Ovary (tissue), 9 donors: Measurements from ENCODE around the gene ZNF207. TPM values are rescaled to one million over a fixed set of nuclear protein-coding genes. Genes with fewer than 3 reads are reported as not detected.
A peak's percentile ranks its signal among the peaks of the same experiment; 100 is the strongest.

Experiments used
- DNase-seq, 5 donors: peaks; one replicate each; pipeline ENCODE4 v3.0.0-alpha.2; 2019 to 2020
- H3K27ac ChIP-seq, 2 donors: fragments of 200-600 bp; one replicate each; pipeline versions ENCODE4 v1.5.1 to v1.8.0; 2019 to 2022
- H3K27me3 ChIP-seq: fragments of 200-600 bp; one replicate; pipeline ENCODE4 v1.8.0; 2022
- H3K36me3 ChIP-seq: fragments of 200-600 bp; sonication (generic); one replicate; pipeline ENCODE4 v1.5.1; 2019
- H3K4me1 ChIP-seq: one replicate; pipeline ENCODE4 v1.8.1; 2013; ENCODE audit warnings: mild to moderate bottlenecking, moderate library complexity; ENCODE audit not compliant: insufficient read depth
- H3K4me3 ChIP-seq: fragments of 200-600 bp; sonication (generic); one replicate; pipeline ENCODE4 v1.5.1; 2017
- H3K9me3 ChIP-seq, 2 donors: fragments of 200-600 bp in 1 of 2; sonication (generic) in 1 of 2; one replicate each; pipeline versions ENCODE4 v1.5.1 to v1.8.1; 2013 to 2019; ENCODE audit warnings: mild to moderate bottlenecking in 1 of 2, moderate library complexity in 1 of 2
- EP300 ChIP-seq: sonication (generic); formaldehyde crosslinking; IDR thresholded peaks from one replicate; pipeline ENCODE4 v1.6.1; 2017; ENCODE audit warnings: antibody characterized with exemption
- POLR2A ChIP-seq: fragments of 450-650 bp; IDR thresholded peaks from one replicate; pipeline ENCODE4 v1.6.1; 2017; ENCODE audit warnings: antibody characterized with exemption, mild to moderate bottlenecking, moderate library complexity
- WGBS, 3 donors: extraction: QIAGEN DNeasy Blood & Tissue Kit in 1 of 3; methylation state at CpG; one replicate each; pipeline versions ENCODE4 v1.1.5 to v1.1.7; 2013 to 2017; 5-methylcytosine and 5-hydroxymethylcytosine counted together
- intact Hi-C, 4 donors: fragments of 100-400 bp; cut with DNase I; formaldehyde crosslinking; loops; one replicate each; pipeline versions ENCODE4 v1.11.0 to v1.15.1; 2022 to 2023
- polyA plus RNA-seq, 2 donors: library from polyadenylated mRNA; stranded (reverse); fragments of 200-250 nt in 1 of 2; fragments of 350-450 nt in 1 of 2; fragmentation: Illumina TruSeq in 1 of 2; extraction: RNeasy Lipid Tissue Mini Kit (QIAGEN cat#74804) in 1 of 2; gene quantifications; one replicate each; pipeline ENCODE4 v1.2.3, GENCODE V29; 2013 to 2014
- total RNA-seq, 7 donors: library from RNA; depleted of rRNA in 2 of 7; stranded (reverse); fragments of >200 nt in 2 of 7; fragmentation: NEBNext Ultra II Directional in 3 of 7; extraction: Animal tissue kit (Norgen Biotek cat#: 25700) in 3 of 7; gene quantifications; one replicate each; pipeline versions ENCODE4 v1.1.0 to v1.2.4, GENCODE V29; 2016 to 2023
- TF ChIP-seq, protein P1 (sequence below), 3 donors: fragments of 450-650 bp in 2 of 3; fragments of 200-600 bp in 1 of 3; IDR thresholded peaks; one replicate each; pipeline versions ENCODE4 v1.5.1 to v1.8.0; 2016 to 2022; ENCODE audit warnings: antibody characterized with exemption in 3 of 3, mild to moderate bottlenecking in 1 of 3
- donor health status: DM: no; HTN: no; CAD: no; lungs with moderate emphysema.
- donor health status: DM: no; HTN: no; CAD: no.
- donor health status: Bipolar disorder and iron deficiency.
- donor health status: DM: yes; HTN: yes; CAD: no.
- donor health status: DM: no; HTN: no; CAD: no.
- donor health status: DM: yes; HTN: yes; CAD: no.

The ZNF207 gene
- total and polyA plus RNA-seq, 9 donors = 67.0 to 157 (median 136) TPM

DNA sequence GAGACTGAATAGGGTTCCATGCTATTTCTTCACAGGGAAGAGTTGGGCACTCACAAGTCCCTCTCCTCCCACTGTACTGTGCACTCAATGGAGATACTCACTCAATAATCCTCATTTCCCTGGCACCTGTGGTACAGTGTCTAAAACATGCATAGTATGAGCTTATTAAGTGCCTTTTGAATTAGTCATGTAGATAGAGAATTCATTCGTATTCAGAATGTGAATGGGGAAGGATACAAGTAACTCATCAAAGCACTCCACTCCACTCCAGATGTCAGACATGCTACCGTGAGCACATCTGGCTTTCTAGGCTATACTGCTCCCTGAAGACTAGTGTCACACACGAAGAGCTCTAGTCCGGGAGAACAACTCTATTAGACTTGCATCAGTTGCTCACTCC is 14.3 kb upstream of the ZNF207 start:
- 61 to 71% (median 69%) methylated on average over 4 of the region's 4 CpGs for WGBS, 3 donors
- TF ChIP-seq POLR2A (no peak), EP300 (no peak)
- TF ChIP-seq, protein P1, sequence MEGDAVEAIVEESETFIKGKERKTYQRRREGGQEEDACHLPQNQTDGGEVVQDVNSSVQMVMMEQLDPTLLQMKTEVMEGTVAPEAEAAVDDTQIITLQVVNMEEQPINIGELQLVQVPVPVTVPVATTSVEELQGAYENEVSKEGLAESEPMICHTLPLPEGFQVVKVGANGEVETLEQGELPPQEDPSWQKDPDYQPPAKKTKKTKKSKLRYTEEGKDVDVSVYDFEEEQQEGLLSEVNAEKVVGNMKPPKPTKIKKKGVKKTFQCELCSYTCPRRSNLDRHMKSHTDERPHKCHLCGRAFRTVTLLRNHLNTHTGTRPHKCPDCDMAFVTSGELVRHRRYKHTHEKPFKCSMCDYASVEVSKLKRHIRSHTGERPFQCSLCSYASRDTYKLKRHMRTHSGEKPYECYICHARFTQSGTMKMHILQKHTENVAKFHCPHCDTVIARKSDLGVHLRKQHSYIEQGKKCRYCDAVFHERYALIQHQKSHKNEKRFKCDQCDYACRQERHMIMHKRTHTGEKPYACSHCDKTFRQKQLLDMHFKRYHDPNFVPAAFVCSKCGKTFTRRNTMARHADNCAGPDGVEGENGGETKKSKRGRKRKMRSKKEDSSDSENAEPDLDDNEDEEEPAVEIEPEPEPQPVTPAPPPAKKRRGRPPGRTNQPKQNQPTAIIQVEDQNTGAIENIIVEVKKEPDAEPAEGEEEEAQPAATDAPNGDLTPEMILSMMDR (IDR thresholded peaks at IDR 0.05) = no peak
- H3K36me3 ChIP-seq = no peaks in the 10 kb centered on the region
- H3K27me3 ChIP-seq = no peaks in the 10 kb centered on the region
- no peak overlapping the region for H3K27ac ChIP-seq
- intact Hi-C loops = no loop called here
- no peaks in the 10 kb centered on the region for H3K4me1 ChIP-seq
- DNase-seq = no peak
- no peak overlapping the region for H3K4me3 ChIP-seq
- no peaks in the 10 kb centered on the region for H3K9me3 ChIP-seq

DNA sequence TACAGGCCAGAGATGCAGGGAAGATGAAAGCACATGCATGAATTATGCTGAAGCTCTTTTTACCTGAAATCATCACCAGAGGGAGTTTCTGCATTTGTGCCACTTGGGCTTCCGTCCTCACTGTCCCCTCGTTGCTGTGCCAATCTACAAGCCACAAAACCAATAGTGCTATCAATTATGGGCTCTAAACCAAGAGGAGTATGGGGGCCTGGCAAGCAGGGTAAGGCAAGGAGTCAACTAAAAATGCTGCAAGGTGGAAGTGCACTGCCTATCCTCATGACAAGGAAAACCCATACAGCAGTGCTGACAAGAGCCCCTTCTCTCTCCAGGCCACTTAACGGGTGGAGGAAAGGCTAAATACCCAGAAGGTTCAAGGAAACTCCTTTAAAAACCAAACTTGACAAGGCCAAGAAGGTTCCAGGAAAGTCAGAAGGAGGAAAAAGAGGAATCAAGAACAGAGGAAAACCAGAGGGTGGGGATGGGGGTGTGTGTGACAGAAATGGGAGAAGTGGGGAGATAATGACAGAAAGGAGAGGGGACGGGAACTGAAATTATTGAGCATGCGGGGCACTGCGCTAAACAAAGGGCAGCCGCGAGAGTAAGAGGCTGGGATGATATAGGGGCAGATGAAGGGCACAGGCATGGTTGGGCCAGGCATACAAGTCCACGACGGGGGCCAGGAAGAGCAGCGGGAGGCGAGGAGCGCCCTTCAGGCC is 8.7 kb upstream of the ZNF207 start:
- Histone ChIP-seq H3K4me1 (peaks cover 3% of the 10 kb centered on the region), H3K4me3 (peak overlapping the region; percentile 72), H3K36me3 (no peaks in the 10 kb centered on the region), H3K9me3 (no peaks in the 10 kb centered on the region), H3K27me3 (no peaks in the 10 kb centered on the region), H3K27ac (peak overlapping the region; percentile 79 to 82)
- 4 to 5% (median 5%) methylated on average over 13 of the region's 13 CpGs for WGBS, 3 donors
- TF ChIP-seq POLR2A = no peak
- no peak for TF ChIP-seq EP300
- TF ChIP-seq, protein P1 (IDR thresholded peaks at IDR 0.05) = no peak
- intact Hi-C loops = no loop called here
- DNase-seq = no peak

DNA sequence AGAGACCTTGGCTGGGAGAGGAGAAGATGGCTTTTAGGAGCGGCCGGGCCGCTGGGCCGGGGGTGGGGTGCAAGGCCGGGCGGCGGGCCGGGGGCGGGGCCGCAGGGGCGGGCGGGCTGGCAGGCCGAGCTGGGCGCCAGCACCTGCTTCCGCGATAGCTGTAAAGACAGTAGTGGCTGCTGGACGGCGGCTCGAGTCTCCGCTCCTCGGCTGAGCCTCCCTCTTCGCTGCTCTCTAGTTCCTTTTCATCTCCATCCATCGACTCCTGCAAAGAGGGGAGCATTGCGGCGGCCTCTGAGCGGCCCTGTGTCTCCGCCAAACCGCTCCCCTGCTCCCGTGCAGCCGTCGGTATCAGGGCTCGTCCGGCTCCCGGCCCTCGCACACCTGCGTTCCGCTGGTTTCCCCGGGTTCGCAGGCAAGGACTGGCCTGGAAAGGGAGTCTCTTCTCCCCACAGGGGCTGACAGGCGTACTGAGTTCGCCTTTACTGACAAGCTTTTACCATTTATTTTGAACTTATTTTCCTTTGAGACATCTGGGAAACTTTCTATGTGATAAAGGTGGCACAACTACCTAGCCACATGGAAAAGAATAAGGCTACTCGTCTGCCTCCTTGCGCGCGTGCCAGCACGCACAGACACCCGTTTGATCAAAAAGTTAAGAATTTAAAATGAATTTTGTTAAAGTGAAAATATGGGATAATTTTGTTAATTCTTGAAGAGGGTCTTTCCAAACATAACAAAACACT is 7.9 kb upstream of the ZNF207 start, which contains the start of gene C17orf75:
Gene C17orf75, minus strand, starts transcription at position 317 of the 746 bp plus-strand sequence. Its CDS starts 34 bp downstream, at position 283.
- Histone ChIP-seq H3K4me3 (peak within 1 kb of the TSS; percentile 72), H3K4me1 (peaks cover 3% of the 10 kb centered on the region), H3K36me3 (no peaks in the 10 kb centered on the region), H3K27me3 (no peaks in the 10 kb centered on the region), H3K9me3 (no peaks in the 10 kb centered on the region), H3K27ac (peak within 1 kb of the TSS; percentile 79 to 82)
- 2 to 3% (median 3%) methylated on average over 39 to 47 of the region's 47 CpGs for WGBS, 3 donors
- intact Hi-C loops = no loop called here
- DNase-seq = peak; percentile 80 to 88 (median 81)
- TF ChIP-seq, protein P1 (IDR thresholded peaks at IDR 0.05) = no peak
- TF ChIP-seq EP300 (no peak), POLR2A (peak; percentile 35)

DNA sequence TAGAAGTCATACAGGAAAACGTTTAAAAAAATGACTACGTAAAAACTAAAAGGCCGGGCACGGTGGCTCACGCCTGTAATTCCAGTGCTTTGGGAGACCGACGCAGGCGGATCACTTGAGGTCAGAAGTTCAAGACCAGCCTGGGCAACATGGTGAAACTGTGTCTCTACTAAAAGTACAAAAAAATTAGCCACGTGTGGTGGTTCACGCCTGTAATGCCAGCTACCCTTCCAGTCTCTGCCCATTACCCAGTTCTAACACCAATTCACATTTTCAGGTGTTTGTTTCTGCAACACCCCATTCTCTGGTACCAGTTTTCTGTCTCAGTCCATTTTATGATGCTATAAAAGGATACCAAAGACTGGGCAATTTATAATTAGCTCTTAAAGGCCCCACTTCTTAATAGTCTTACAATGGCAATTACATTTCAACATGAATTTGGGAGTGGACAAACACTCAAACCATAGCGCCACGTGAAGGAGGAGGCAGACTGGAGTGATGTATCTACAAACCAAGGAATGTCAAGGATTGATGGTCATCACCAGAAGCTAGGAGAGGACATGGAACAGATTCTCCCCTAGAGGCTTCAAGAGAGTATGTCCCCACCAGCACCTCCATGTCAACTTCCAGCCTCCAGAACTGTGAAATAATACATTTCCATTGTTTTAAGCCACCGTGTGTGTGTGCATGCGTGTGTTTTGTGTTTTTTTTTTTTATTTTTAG is 7.2 kb upstream of the ZNF207 start:
- TF ChIP-seq POLR2A = no peak
- no peak for TF ChIP-seq EP300
- TF ChIP-seq, protein P1 (IDR thresholded peaks at IDR 0.05) = no peak
- H3K36me3 ChIP-seq = no peaks in the 10 kb centered on the region
- peak overlapping the region; percentile 72 for H3K4me3 ChIP-seq
- peaks cover 3% of the 10 kb centered on the region for H3K4me1 ChIP-seq
- no peaks in the 10 kb centered on the region for H3K27me3 ChIP-seq
- H3K9me3 ChIP-seq = no peaks in the 10 kb centered on the region
- peak overlapping the region in 1 of 2 donors; percentile 79 for H3K27ac ChIP-seq
- intact Hi-C loops = no loop called here
- DNase-seq = no peak
- 32 to 48% (median 38%) methylated on average over 14 of the region's 14 CpGs for WGBS, 3 donors
